GM12892 (cell line): ENCODE data around the gene GBX1.

Experiments
- POLR2A ChIP-seq: IDR thresholded peaks from 2 replicates; pipeline ENCODE4 v1.6.1; 2011; ENCODE audit warnings: low read depth, low read length, control low read depth
- POLR2AphosphoS5 ChIP-seq: IDR thresholded peaks from 2 replicates; pipeline ENCODE4 v1.6.1; 2011; ENCODE audit warnings: low read depth, low read length, control low read depth
- TAF1 ChIP-seq: IDR thresholded peaks from 2 replicates; pipeline ENCODE4 v1.6.1; 2011; ENCODE audit warnings: low read depth, mild to moderate bottlenecking, control low read depth, low read length, borderline replicate concordance

DNA sequence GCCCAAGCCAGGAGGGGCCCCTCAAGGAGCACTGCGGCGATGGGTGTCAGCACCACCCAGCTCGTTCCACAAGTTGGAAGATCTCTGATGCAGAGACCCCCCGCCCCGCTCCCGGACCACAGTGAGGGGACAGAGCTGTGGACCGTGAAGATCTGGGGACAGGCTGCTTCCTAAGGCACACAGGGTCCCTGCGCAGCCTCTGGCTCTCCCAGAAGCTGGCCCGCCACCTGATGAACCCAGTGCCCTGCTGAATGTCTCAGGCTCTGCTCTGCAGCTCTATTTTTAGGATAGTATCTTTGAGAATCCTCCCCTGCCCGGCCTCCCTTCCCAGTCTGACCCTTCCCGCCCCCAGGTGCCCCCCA lies 29.7 kb downstream of the GBX1 start:
- no peak for TF ChIP-seq POLR2AphosphoS5
- TF ChIP-seq POLR2A: no peak
- no peak for TF ChIP-seq TAF1
